IPS-18a (cell line): Measurements from ENCODE around the gene GMDS.
"Not testable (repeated sequence)": the region's sequence is repeated elsewhere in the genome, so short reads cannot be mapped to it uniquely, and the experiment has no call there.

ENCODE experiments used
- H3K27ac ChIP-seq: one replicate; pipeline ENCODE4 v1.5.1; 2013; ENCODE audit warnings: low read length
- H3K27me3 ChIP-seq: one replicate; pipeline ENCODE4 v1.6.1; 2013; ENCODE audit warnings: mild to moderate bottlenecking, low read length; ENCODE audit not compliant: control insufficient read depth, insufficient read depth
- H3K36me3 ChIP-seq: one replicate; pipeline ENCODE4 v1.6.1; 2013; ENCODE audit warnings: low read depth, low read length; ENCODE audit not compliant: control insufficient read depth
- H3K4me1 ChIP-seq: one replicate; pipeline ENCODE4 v1.6.1; 2013; ENCODE audit warnings: low read depth, low read length; ENCODE audit not compliant: control insufficient read depth
- H3K4me3 ChIP-seq: one replicate; pipeline ENCODE4 v1.5.1; 2013; ENCODE audit warnings: low read length
- H3K9ac ChIP-seq: one replicate; pipeline ENCODE4 v1.6.1; 2013; ENCODE audit warnings: mild to moderate bottlenecking, low read length, moderate library complexity
- H3K9me3 ChIP-seq: one replicate; pipeline ENCODE4 v1.6.1; 2013; ENCODE audit warnings: low read depth, low read length; ENCODE audit not compliant: control insufficient read depth

Gene GMDS

GRCh38 chr6:1856381-1856780 is 389.0 kb downstream of the GMDS start:
- H3K27me3 ChIP-seq: no peaks in the 10 kb centered on the region
- H3K36me3 ChIP-seq: no peaks in the 10 kb centered on the region
- H3K27ac ChIP-seq: no peak overlapping the region
- H3K9me3 ChIP-seq: no peaks in the 10 kb centered on the region
- no peak overlapping the region for H3K4me3 ChIP-seq
- H3K9ac ChIP-seq: no peak overlapping the region
- H3K4me1 ChIP-seq: peaks cover 4% of the 10 kb centered on the region

GRCh38 chr6:1855890-1856289 is 389.5 kb downstream of the GMDS start:
- Histone ChIP-seq H3K4me3 (no peak overlapping the region), H3K27ac (no peak overlapping the region), H3K9me3 (no peaks in the 10 kb centered on the region), H3K4me1 (peaks cover 4% of the 10 kb centered on the region), H3K36me3 (no peaks in the 10 kb centered on the region), H3K9ac (no peak overlapping the region), H3K27me3 (no peaks in the 10 kb centered on the region)

GRCh38 chr6:1854296-1854695 is 391.1 kb downstream of the GMDS start:
- no peaks in the 10 kb centered on the region for H3K9me3 ChIP-seq
- peaks cover 4% of the 10 kb centered on the region for H3K4me1 ChIP-seq
- H3K36me3 ChIP-seq: no peaks in the 10 kb centered on the region
- no peak overlapping the region for H3K9ac ChIP-seq
- no peak overlapping the region for H3K4me3 ChIP-seq
- no peak overlapping the region for H3K27ac ChIP-seq
- no peaks in the 10 kb centered on the region for H3K27me3 ChIP-seq

DNA sequence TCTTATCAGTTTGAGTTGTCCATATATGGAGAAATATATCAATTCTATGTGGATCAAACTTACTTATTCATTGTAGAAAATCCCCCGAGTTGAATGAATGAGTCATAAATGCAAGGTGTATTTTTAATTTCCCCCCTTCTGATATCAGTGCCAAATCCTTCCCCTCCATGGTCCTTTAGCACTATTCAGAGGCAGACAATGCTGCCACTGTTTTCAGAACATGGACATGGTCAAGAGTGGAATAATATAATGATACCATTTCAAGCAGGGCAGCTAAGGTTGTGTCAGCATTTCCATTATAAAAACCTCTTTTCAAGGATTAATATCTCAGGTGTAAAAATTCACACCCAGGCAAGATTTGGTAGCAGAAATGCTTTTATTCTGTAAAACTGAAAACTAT is 391.6 kb downstream of the GMDS start:
- no peak overlapping the region for H3K27ac ChIP-seq
- peaks cover 4% of the 10 kb centered on the region for H3K4me1 ChIP-seq
- H3K9ac ChIP-seq: no peak overlapping the region
- H3K9me3 ChIP-seq: no peaks in the 10 kb centered on the region
- H3K36me3 ChIP-seq: no peaks in the 10 kb centered on the region
- no peaks in the 10 kb centered on the region for H3K27me3 ChIP-seq
- H3K4me3 ChIP-seq: no peak overlapping the region

- Histone ChIP-seq H3K4me1 (peaks cover 4% of the 10 kb centered on the region), H3K4me3 (no peak overlapping the region), H3K27ac (no peak overlapping the region), H3K27me3 (no peaks in the 10 kb centered on the region), H3K9me3 (no peaks in the 10 kb centered on the region), H3K9ac (no peak overlapping the region), H3K36me3 (no peaks in the 10 kb centered on the region)
These were observed 393.5 kb downstream of the GMDS start for GRCh38 chr6:1851681-1852456.

GRCh38 chr6:1850840-1851157 is 394.6 kb downstream of the GMDS start:
- Histone ChIP-seq H3K27ac (no peak overlapping the region), H3K9ac (no peak overlapping the region), H3K27me3 (no peaks in the 10 kb centered on the region), H3K9me3 (peaks cover 2% of the 10 kb centered on the region), H3K36me3 (no peaks in the 10 kb centered on the region), H3K4me1 (no peaks in the 10 kb centered on the region), H3K4me3 (no peak overlapping the region)

DNA sequence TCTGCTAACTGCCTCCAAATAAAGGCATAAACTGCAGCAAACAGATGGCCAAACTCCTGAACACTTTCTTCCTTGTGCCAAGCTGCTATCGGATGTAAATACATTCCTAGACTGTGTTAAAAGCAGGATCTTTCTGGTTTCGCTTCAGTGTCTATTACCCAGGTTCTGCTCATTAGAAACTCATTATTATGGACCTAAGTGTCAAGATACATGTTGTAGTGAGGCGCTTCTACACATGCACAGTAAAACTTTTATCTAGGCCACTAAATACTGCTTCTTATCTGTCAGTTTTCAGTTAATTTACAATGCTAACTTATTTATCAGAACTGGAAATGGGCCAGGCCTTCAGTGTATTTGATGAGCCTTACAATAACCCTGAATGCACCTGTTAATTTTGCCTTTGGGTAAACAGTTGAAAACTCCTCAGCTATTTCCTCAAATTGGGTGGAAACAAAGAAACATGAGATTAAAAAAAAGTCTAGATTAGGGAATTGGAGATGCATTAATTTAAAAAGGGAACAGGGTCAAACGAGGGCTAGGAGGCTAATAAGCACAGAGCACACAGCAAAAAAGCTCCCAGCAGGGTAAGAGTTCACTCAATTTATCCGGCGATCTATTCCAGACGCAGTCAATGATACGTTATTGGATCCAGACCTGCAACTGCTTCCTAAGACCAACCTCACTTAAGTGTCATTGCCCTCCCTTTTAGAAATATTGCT is 395.1 kb downstream of the GMDS start:
- Histone ChIP-seq H3K27ac (no peak overlapping the region), H3K27me3 (no peaks in the 10 kb centered on the region), H3K36me3 (no peaks in the 10 kb centered on the region), H3K4me1 (no peaks in the 10 kb centered on the region), H3K9ac (no peak overlapping the region), H3K9me3 (peaks cover 7% of the 10 kb centered on the region), H3K4me3 (no peak overlapping the region)

DNA sequence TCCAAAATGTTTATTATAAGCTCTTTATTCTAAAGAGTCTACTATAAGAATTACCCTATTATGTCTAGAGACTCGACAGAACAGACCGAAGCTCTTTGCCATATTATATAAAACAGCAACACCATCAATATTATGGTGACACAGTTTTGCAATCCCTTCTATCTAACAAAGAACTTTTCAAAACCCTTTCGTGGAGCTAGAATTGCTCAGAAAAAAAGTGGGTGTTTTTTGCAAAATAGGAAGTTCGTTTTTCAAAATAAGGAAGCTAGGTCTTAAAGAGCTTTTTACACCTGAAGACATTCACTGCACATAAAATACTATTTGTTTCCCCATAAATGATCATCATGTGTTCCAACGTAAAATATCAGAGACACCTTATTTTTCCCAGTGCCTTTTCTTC is 395.7 kb downstream of the GMDS start:
- Histone ChIP-seq H3K4me1 (no peaks in the 10 kb centered on the region), H3K36me3 (no peaks in the 10 kb centered on the region), H3K9me3 (peaks cover 9% of the 10 kb centered on the region), H3K27ac (no peak overlapping the region), H3K4me3 (no peak overlapping the region), H3K9ac (no peak overlapping the region), H3K27me3 (no peaks in the 10 kb centered on the region)

DNA sequence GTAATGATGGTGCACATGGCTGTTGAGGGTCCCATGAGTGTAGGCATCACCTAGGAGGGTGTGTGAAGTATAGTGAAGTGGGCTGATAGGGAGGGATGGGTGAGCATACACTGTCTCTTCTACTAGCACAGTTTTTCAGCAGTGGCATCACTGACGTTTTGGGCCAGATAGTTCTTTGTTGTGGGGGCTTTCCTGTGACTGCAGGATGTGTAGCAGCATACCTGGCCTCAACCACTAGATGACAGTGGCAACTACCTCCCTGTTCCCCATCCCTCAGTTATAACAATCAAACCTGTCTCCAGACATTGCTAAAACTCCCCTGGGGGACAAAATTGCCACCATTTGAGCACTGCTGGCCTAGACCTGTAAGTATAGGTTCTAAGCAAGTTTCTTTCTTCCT is 396.7 kb downstream of the GMDS start:
- Histone ChIP-seq H3K36me3 (no peaks in the 10 kb centered on the region), H3K4me3 (no peak overlapping the region), H3K27me3 (no peaks in the 10 kb centered on the region), H3K27ac (no peak overlapping the region), H3K9me3 (peaks cover 9% of the 10 kb centered on the region), H3K9ac (no peak overlapping the region), H3K4me1 (no peaks in the 10 kb centered on the region)

DNA sequence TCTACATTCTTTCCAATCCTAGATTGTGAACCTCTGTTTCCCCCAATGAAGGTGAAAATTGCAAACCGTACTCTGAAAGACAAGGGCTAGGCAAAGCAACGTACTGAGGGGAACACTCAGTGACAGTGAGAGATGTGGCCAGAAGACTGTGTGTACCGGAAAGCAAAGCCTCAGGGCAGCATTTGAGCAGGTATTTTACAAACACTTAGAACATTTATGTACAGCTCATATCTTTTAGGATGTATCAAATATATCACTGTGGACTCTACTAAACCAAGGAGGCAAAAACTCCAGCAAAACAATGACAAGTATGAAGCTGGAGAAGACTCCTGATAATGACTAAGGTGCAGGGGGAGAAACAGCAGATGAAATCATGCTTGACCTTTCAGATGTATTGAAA is 398.8 kb downstream of the GMDS start:
- Histone ChIP-seq H3K4me3 (no peak overlapping the region), H3K36me3 (no peaks in the 10 kb centered on the region), H3K27ac (no peak overlapping the region), H3K27me3 (no peaks in the 10 kb centered on the region), H3K9ac (no peak overlapping the region), H3K9me3 (peaks cover 9% of the 10 kb centered on the region), H3K4me1 (no peaks in the 10 kb centered on the region)

DNA sequence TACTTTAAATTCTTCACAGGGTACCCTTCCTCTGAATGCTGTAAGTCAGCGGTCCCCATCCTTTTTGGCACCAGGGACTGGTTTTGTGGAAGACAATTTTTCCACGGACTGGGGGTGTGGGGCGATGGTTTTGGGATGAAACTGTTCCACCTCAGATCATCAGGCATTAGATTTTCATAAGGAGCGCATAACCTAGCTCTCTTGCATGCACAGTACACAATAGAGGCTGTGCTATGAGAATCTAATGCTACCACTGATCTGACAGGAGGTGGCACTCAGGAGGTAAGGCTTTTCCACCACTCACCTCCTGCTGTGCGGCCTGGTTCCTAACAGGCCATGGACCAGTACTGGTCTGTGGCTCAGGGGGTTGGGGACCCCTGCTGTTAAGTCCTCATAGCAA is 399.9 kb downstream of the GMDS start:
- not testable (repeated sequence) for H3K27ac ChIP-seq, H3K27me3 ChIP-seq, H3K4me1 ChIP-seq, H3K9me3 ChIP-seq, H3K4me3 ChIP-seq, H3K36me3 ChIP-seq, H3K9ac ChIP-seq

GRCh38 chr6:1842334-1842733 is 403.1 kb downstream of the GMDS start:
- Histone ChIP-seq H3K4me3 (no peak overlapping the region), H3K4me1 (peaks cover 18% of the 10 kb centered on the region), H3K27me3 (no peaks in the 10 kb centered on the region), H3K9me3 (peaks cover 9% of the 10 kb centered on the region), H3K9ac (no peak overlapping the region), H3K27ac (no peak overlapping the region), H3K36me3 (no peaks in the 10 kb centered on the region)
